Measurements from ENCODE around the gene RUFY4. TPM values are rescaled to one million over a fixed set of nuclear protein-coding genes. Genes with fewer than 3 reads are reported as not detected.

RUFY4 gene
- total RNA-seq, 1 experiment from 2014 or later, result 0.31 TPM

DNA sequence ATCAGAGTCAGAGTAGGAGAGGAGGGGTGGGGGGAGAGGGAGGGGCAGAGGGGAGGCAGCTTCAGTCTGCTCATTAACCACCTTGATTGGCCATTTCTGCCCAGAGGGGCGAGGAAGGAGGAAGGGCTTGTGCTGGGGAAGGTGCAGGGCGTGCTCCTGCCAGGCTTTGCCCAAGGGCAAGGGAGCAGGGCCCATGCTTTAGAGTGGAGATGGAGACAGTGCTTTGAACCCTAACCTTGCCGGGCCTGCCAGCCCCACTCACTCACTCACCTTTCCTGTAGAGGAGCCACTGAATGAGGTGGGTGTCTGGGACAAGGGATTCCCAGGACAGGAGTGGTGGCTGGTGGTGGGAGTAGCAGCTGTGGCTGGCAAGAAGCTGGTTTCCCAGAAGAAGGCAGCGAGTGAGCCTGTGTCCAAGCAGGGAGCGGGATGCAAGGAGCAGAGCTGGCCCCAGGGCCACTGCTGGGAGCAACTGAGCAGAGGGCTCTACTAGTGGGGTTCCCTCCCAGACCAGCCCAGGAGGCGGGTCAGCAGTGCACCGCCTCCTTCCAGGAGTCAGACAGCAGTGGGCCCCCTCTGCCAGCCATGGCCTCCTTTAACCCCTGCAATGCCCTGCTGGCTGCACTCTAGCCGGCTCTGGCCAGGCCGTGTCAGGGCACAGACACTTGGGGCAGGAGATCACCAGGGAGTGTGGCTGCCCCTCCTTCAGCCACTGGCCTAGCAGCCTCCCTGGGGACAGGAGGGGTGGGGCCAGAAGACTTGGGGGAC is 3.6 kb upstream of the RUFY4 start:
- Mint-ChIP-seq H3K4me1 (peaks cover 17% of the 10 kb centered on the region), H3K4me3 (no peak overlapping the region), H3K36me3 (no peaks in the 10 kb centered on the region), H3K27me3 (ENCODE audit: low read depth) (peaks cover 11% of the 10 kb centered on the region), H3K27ac (no peak overlapping the region), H3K9me3 (no peaks in the 10 kb centered on the region)
- ChIA-PET CTCF (no interaction called here), POLR2A (no interaction called here)
- TF ChIP-seq, protein P1, sequence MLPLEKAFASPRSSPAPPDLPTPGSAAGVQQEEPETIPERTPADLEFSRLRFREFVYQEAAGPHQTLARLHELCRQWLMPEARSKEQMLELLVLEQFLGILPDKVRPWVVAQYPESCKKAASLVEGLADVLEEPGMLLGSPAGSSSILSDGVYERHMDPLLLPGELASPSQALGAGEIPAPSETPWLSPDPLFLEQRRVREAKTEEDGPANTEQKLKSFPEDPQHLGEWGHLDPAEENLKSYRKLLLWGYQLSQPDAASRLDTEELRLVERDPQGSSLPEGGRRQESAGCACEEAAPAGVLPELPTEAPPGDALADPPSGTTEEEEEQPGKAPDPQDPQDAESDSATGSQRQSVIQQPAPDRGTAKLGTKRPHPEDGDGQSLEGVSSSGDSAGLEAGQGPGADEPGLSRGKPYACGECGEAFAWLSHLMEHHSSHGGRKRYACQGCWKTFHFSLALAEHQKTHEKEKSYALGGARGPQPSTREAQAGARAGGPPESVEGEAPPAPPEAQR (CRISPR knock-in tag; IDR thresholded peaks at IDR 0.05), result no peak
- DNase-seq (ENCODE audit: low spot score) (no peak), ATAC-seq (peak; percentile 9; the same call in 1 of the 2 replicates)

DNA sequence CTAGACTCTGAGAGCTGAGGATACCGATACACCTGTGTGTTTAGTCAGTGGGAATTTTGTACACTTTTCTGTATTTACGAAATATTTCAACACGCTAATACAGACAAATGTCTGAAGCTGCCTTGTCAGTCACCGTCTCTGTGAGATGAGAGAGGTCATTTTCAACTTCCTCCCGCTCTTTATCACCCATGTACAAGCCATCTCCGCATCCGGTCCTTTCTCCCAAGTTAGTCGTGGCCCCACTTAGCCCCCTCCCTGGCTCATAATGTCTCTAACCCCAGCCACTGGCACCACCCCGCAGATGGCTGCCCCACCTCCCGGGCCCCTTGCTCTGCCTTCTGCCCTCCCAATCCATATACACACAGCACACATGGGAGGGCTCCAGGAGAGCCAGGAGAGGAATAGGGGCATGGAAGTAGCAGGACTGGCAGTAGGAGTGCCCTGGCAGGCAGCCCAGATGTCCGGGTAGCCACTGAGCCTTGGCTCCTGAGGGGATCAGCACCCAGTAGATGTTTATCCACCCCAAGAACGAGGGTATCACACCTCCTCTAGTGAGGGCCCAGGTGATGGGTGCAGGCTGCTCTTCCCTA is 2.0 kb upstream of the RUFY4 start:
- CTCF ChIA-PET, result interaction anchor here (0.9 to 1.1 kb wide), 2 partner anchors 32 kb away, joined by 3 to 5 read pairs; no protein-coding TSS in a partner anchor
- H3K9me3 Mint-ChIP-seq, result no peaks in the 10 kb centered on the region
- no peak overlapping the region for H3K27ac Mint-ChIP-seq
- DNase-seq (ENCODE audit: low spot score) (no peak), ATAC-seq (no peak)
- TF ChIP-seq ATF1 (CRISPR knock-in tag; IDR thresholded peaks at IDR 0.05), result no peak
- TF ChIP-seq NR1H2 (CRISPR knock-in tag; IDR thresholded peaks at IDR 0.05), result no peak
- TF ChIP-seq, protein P2, sequence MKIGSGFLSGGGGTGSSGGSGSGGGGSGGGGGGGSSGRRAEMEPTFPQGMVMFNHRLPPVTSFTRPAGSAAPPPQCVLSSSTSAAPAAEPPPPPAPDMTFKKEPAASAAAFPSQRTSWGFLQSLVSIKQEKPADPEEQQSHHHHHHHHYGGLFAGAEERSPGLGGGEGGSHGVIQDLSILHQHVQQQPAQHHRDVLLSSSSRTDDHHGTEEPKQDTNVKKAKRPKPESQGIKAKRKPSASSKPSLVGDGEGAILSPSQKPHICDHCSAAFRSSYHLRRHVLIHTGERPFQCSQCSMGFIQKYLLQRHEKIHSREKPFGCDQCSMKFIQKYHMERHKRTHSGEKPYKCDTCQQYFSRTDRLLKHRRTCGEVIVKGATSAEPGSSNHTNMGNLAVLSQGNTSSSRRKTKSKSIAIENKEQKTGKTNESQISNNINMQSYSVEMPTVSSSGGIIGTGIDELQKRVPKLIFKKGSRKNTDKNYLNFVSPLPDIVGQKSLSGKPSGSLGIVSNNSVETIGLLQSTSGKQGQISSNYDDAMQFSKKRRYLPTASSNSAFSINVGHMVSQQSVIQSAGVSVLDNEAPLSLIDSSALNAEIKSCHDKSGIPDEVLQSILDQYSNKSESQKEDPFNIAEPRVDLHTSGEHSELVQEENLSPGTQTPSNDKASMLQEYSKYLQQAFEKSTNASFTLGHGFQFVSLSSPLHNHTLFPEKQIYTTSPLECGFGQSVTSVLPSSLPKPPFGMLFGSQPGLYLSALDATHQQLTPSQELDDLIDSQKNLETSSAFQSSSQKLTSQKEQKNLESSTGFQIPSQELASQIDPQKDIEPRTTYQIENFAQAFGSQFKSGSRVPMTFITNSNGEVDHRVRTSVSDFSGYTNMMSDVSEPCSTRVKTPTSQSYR (CRISPR knock-in tag; IDR thresholded peaks at IDR 0.05), result no peak
- TF ChIP-seq, protein P3, sequence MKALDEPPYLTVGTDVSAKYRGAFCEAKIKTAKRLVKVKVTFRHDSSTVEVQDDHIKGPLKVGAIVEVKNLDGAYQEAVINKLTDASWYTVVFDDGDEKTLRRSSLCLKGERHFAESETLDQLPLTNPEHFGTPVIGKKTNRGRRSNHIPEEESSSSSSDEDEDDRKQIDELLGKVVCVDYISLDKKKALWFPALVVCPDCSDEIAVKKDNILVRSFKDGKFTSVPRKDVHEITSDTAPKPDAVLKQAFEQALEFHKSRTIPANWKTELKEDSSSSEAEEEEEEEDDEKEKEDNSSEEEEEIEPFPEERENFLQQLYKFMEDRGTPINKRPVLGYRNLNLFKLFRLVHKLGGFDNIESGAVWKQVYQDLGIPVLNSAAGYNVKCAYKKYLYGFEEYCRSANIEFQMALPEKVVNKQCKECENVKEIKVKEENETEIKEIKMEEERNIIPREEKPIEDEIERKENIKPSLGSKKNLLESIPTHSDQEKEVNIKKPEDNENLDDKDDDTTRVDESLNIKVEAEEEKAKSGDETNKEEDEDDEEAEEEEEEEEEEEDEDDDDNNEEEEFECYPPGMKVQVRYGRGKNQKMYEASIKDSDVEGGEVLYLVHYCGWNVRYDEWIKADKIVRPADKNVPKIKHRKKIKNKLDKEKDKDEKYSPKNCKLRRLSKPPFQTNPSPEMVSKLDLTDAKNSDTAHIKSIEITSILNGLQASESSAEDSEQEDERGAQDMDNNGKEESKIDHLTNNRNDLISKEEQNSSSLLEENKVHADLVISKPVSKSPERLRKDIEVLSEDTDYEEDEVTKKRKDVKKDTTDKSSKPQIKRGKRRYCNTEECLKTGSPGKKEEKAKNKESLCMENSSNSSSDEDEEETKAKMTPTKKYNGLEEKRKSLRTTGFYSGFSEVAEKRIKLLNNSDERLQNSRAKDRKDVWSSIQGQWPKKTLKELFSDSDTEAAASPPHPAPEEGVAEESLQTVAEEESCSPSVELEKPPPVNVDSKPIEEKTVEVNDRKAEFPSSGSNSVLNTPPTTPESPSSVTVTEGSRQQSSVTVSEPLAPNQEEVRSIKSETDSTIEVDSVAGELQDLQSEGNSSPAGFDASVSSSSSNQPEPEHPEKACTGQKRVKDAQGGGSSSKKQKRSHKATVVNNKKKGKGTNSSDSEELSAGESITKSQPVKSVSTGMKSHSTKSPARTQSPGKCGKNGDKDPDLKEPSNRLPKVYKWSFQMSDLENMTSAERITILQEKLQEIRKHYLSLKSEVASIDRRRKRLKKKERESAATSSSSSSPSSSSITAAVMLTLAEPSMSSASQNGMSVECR (CRISPR knock-in tag; IDR thresholded peaks at IDR 0.05; ENCODE audit: borderline replicate concordance), result no peak
- TF ChIP-seq, protein P4, sequence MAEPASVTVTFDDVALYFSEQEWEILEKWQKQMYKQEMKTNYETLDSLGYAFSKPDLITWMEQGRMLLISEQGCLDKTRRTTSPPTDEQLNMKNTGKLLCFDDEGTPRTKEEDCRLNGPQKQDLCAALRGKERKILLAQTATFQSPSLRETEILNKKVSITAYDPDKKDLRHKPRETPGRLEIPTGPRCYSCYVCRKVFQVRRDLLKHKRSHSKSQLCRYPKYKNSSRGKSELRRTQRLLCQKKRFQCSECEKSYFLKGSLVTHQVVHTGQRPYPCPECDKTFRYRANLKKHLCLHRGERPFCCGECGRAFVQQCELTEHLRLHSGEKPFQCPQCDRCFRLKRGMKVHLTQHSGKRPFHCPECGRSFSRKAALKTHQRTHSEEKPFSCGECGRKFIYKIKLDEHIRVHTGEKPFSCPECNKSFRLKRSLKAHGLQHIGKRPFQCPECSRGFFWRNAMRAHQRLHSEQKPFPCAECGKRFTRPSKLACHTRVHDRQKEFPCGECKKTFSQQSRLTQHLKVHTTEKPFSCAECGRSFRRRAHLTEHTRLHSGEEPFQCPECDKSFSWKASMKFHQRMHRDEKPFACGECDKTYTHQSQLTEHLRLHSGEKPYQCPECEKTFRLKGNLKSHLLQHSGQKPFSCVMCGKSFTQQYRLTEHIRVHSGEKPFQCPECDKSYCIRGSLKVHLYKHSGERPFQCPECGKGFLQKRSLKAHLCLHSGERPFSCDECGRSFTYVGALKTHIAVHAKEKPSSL (CRISPR knock-in tag; conservative IDR thresholded peaks at IDR 0.05), result no peak
- TF ChIP-seq GRHL2 (CRISPR knock-in tag; IDR thresholded peaks at IDR 0.05; ENCODE audit: insufficient replicate concordance, severe bottlenecking), result no peak
- no peak for TF ChIP-seq NFATC4 (CRISPR knock-in tag; IDR thresholded peaks at IDR 0.05)
- no peak for TF ChIP-seq NFYB (CRISPR knock-in tag; conservative IDR thresholded peaks at IDR 0.05; ENCODE audit: low read depth)
- TF ChIP-seq, protein P1 (CRISPR knock-in tag; IDR thresholded peaks at IDR 0.05), result no peak
- TF ChIP-seq IRF2 (CRISPR knock-in tag; IDR thresholded peaks at IDR 0.05; ENCODE audit: borderline replicate concordance, low read depth), result no peak
- no peak overlapping the region for H3K4me3 Mint-ChIP-seq
- POLR2A ChIA-PET, result no interaction called here
- no peaks in the 10 kb centered on the region for H3K36me3 Mint-ChIP-seq
- H3K27me3 Mint-ChIP-seq (ENCODE audit: low read depth), result peaks cover 11% of the 10 kb centered on the region
- peaks cover 17% of the 10 kb centered on the region for H3K4me1 Mint-ChIP-seq

All from WTC11 (cell line).